ENCODE measurements around the gene HDAC4. TPM values are rescaled to one million over a fixed set of nuclear protein-coding genes. Genes with fewer than 3 reads are reported as not detected.

Gene HDAC4
- total RNA-seq, 6 donors from 2014 or later = 16.1 to 108 (median 45.0) TPM

GRCh38 chr2:239271882-239272281 lies 128.9 kb downstream of the HDAC4 start:
- no peak for DNase-seq
- Histone ChIP-seq H3K27ac (no peak overlapping the region), H3K4me1 (peaks cover 37 to 62% (median 49%) of the 10 kb centered on the region in 4 donors), H3K27me3 (no peaks in the 10 kb centered on the region), H3K4me3 (no peak overlapping the region), H3K36me3 (no peaks in the 10 kb centered on the region), H3K9me3 (no peaks in the 10 kb centered on the region)
- TF ChIP-seq POLR2AphosphoS5 (IDR thresholded peaks at IDR 0.05) (no peak), CTCF (IDR thresholded peaks at IDR 0.05) (no peak), POLR2A (IDR thresholded peaks at IDR 0.05) (no peak), EP300 (IDR thresholded peaks at IDR 0.05) (no peak)
- 88 to 92% methylated on average over 5 of the region's 5 CpGs for WGBS, 2 donors
- ATAC-seq (ENCODE audit: low FRiP score in 2 of 2) = no peak

GRCh38 chr2:239271471-239271870 lies 129.3 kb downstream of the HDAC4 start:
- peaks cover 41 to 62% (median 51%) of the 10 kb centered on the region in 4 donors for H3K4me1 ChIP-seq
- no peak overlapping the region for H3K27ac ChIP-seq
- no peak overlapping the region for H3K4me3 ChIP-seq
- no peak for TF ChIP-seq POLR2AphosphoS5 (IDR thresholded peaks at IDR 0.05)
- TF ChIP-seq POLR2A (IDR thresholded peaks at IDR 0.05) = no peak
- TF ChIP-seq EP300 (IDR thresholded peaks at IDR 0.05) = no peak
- no peak for TF ChIP-seq CTCF (IDR thresholded peaks at IDR 0.05)
- H3K9me3 ChIP-seq = no peaks in the 10 kb centered on the region
- WGBS, 2 donors = 90 to 92% methylated on average over 11 of the region's 11 CpGs
- peak in 1 of 2 donors; percentile 15 for DNase-seq
- ATAC-seq (ENCODE audit: low FRiP score in 2 of 2) = no peak
- H3K27me3 ChIP-seq = no peaks in the 10 kb centered on the region
- no peaks in the 10 kb centered on the region for H3K36me3 ChIP-seq

- TF ChIP-seq POLR2AphosphoS5 (IDR thresholded peaks at IDR 0.05) = no peak
- no peak for ATAC-seq (ENCODE audit: low FRiP score in 2 of 2)
- Histone ChIP-seq H3K27ac (no peak overlapping the region), H3K9me3 (no peaks in the 10 kb centered on the region), H3K4me1 (peaks cover 43 to 63% (median 53%) of the 10 kb centered on the region in 4 donors), H3K27me3 (no peaks in the 10 kb centered on the region), H3K4me3 (no peak overlapping the region), H3K36me3 (no peaks in the 10 kb centered on the region)
- 91 to 97% methylated on average over 9 to 10 of the region's 10 CpGs for WGBS, 2 donors
- no peak for DNase-seq
Measured at GRCh38 chr2:239269916-239270315, 130.9 kb downstream of the HDAC4 start.

GRCh38 chr2:239269173-239269885 lies 131.5 kb downstream of the HDAC4 start:
- H3K27ac ChIP-seq = no peak overlapping the region
- no peaks in the 10 kb centered on the region for H3K27me3 ChIP-seq
- no peaks in the 10 kb centered on the region for H3K9me3 ChIP-seq
- H3K36me3 ChIP-seq = no peaks in the 10 kb centered on the region
- H3K4me3 ChIP-seq = no peak overlapping the region
- H3K4me1 ChIP-seq = peaks cover 43 to 64% (median 54%) of the 10 kb centered on the region in 4 donors
- WGBS, 2 donors = 83 to 86% methylated on average over 10 of the region's 10 CpGs
- TF ChIP-seq EP300 (IDR thresholded peaks at IDR 0.05) (no peak), CTCF (IDR thresholded peaks at IDR 0.05) (no peak), POLR2AphosphoS5 (IDR thresholded peaks at IDR 0.05) (no peak), POLR2A (IDR thresholded peaks at IDR 0.05) (no peak)
- ATAC-seq (ENCODE audit: low FRiP score in 2 of 2) = no peak
- DNase-seq = no peak

GRCh38 chr2:239268549-239268948 lies 132.3 kb downstream of the HDAC4 start:
- 66 to 83% methylated on average over 3 of the region's 3 CpGs for WGBS, 2 donors
- H3K4me1 ChIP-seq = peaks cover 50 to 72% (median 57%) of the 10 kb centered on the region in 4 donors
- no peak overlapping the region for H3K4me3 ChIP-seq
- H3K9me3 ChIP-seq = no peaks in the 10 kb centered on the region
- H3K36me3 ChIP-seq = no peaks in the 10 kb centered on the region
- ATAC-seq (ENCODE audit: low FRiP score in 2 of 2) (no peak), DNase-seq (peak in 1 of 2 donors; percentile 21)
- H3K27me3 ChIP-seq = no peaks in the 10 kb centered on the region
- H3K27ac ChIP-seq = peak overlapping the region; percentile 80 to 93 (median 90)
- TF ChIP-seq POLR2AphosphoS5 (IDR thresholded peaks at IDR 0.05) (no peak), CTCF (IDR thresholded peaks at IDR 0.05) (no peak), EP300 (IDR thresholded peaks at IDR 0.05) (no peak), POLR2A (IDR thresholded peaks at IDR 0.05) (no peak)
